ENCODE data around the gene STRA6.

GRCh38 chr15:74179983-74180880, 22.4 kb downstream of the STRA6 start:
- TF ChIP-seq CTCF (conservative IDR thresholded peaks at IDR 0.05; ENCODE audit: low read length) = no peak
- no peak for TF ChIP-seq EZH2phosphoT487 (IDR thresholded peaks at IDR 0.05; ENCODE audit: borderline replicate concordance)
